SH-SY5Y (cell line): ENCODE results near the gene PDCD7.

Source experiments
- GATA2 ChIP-seq: IDR thresholded peaks from 2 replicates; pipeline ENCODE4 v1.6.1; 2011; ENCODE audit warnings: mild to moderate bottlenecking, low read depth, low read length
- GATA3 ChIP-seq: IDR thresholded peaks from 2 replicates; pipeline ENCODE4 v1.6.1; 2011; ENCODE audit warnings: low read depth, mild to moderate bottlenecking, low read length, moderate library complexity

Gene PDCD7

DNA sequence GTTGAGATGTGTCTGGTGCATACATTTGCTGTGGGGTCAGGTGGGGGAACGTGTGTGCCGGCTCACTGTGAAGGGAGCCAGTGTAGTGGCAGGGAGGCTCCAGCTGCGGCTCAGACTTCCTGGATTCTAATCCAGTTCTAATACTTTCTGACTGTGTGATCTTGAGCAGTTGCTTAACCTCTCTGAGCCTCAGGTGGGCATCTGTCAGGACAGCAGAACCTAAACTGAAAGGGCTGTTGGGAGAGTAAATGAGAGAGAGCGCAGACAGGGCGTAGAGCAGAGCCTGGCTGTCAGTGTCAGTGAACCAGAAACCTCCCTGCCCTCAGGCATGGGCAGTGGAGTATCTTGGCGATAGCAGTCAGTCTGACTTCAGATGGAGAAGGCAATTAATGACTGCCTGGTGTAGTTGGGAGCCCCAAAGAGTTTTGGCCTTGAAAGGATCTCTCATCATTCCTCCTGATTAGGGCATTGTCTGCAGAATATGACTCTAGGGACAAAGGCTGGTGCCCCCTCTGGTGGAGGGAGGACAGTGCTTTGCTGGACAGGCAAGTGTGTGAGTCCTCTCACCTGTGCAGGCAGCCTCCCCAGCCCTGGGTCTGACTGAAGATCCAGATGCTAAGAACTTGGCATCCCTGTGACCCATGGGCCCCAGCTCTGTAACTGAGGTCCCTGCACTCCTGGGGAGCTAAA is 47.5 kb downstream of the PDCD7 start:
- no peak for TF ChIP-seq GATA2
- no peak for TF ChIP-seq GATA3

DNA sequence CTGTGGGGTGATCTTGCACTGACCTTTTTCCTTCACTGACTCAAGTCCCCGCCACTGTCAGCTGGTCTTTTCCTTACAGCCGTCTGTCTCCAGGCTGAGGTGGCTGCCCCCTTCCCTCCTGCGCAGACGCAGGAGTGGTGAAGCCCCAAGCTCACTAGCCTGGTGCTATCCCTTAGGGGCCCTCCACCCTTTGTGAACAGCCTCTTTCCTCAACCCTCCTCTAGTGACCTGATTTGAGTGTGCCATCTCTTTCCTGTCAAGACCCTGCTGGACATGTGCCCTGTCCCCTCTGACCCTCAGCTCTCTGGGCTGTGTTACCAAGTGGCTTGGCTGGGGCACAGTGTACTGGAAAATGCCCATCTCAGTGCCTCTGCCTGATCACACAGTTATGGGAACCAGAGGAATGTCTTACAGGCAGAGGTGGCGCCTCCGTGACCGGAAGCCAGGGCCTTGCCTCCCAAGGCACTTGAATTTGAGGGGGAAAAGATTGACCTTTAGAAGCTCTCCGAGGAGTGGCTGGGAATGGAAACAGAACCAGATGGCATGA is 48.3 kb downstream of the PDCD7 start:
- TF ChIP-seq GATA2 (no peak), GATA3 (no peak)

- TF ChIP-seq GATA3: no peak
- no peak for TF ChIP-seq GATA2
Measured at GRCh38 chr15:65084500-65085206, 49.0 kb downstream of the PDCD7 start.

GRCh38 chr15:65083262-65083701 is 50.3 kb downstream of the PDCD7 start:
- TF ChIP-seq GATA3 (no peak), GATA2 (no peak)

DNA sequence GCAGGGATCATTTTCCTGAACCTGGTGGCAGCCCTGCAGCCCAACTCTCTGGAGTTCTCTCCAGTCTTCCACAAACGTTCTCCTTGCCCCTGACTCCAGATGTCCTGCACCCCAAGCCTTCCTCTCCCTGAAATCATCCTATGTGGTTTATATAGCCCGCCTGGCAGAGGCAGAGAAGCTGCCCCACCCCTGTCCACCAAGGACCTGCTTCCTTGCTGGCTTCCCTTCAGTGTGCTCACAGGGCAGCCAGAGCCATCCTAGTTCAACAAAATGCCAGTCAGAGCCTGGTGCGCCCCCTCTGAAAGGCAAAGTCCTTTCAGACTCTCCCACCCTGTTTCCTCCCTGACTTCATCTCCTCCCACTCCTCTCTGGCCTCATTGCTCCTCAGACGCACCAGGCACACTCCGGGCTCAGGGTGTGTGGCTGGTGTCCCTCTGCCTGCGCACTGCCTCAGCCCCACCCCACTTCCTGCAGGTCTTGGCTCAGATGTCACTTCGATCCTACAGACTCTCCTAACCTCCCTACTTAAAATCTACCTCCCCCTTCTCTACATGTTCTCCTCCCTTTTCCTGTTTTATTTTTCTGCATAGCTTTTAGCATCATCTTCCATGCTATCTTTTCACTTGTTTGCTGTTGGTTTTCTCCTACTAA is 51.2 kb downstream of the PDCD7 start:
- TF ChIP-seq GATA3 (no peak), GATA2 (no peak)

DNA sequence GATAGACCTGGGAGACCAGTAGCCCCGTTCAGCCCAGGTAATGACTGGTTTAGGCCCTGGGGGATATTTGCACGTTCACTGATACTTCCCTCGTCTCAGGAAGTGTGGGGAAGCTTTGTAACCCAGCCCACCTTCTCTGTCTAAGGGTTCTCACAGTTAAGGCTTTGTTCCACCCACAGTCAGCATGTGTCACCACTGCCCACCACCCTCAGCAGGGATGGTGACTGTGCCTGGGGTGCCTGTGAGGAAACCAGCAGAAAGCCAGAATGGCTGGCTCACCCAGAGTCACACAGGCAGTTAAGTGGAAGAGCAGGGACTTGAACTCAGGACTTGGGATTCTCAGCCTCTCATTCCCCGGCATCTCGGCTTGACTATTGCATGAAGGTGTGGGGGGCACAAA is 51.9 kb downstream of the PDCD7 start:
- TF ChIP-seq GATA3 (no peak), GATA2 (no peak)

DNA sequence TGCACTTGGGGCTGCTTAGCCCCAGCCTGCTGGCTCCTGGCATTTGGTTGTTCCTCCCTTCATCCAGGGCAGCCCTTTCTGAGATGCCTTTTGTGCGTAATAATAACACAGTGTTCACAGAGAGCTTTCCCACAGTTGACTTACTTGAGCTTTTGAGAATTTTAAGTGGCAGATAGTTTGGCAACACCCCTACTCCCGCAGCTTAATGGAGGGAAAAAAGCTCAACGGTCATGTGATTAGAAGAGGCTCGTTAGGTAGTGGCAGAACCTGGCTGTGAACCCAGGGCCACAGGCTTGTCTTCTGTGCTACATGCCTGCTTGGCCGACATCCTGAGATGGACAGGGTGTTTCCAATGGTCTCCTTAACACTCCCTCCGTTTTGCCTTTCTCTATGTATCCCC is 52.3 kb downstream of the PDCD7 start:
- TF ChIP-seq GATA2 (no peak), GATA3 (no peak)

DNA sequence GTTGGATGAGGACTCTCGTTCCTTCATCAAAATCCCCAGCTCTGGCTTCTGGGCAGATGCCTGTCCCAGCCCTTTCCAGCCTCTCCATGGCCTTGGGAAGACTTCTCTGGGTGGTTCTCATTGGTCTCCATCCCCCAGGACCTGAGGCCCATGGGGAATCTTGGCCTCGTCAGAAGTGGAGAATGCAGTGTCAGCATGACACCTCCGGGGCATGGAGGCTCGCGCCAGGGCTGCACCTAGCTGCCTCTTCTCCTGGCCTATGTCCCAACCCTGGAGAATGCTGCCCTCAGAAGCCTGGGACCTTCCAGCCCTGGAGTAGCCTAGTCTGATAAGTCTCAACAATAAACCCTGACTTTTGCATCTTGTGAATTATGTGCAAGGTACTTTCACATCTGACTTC is 54.0 kb downstream of the PDCD7 start:
- no peak for TF ChIP-seq GATA2
- no peak for TF ChIP-seq GATA3

DNA sequence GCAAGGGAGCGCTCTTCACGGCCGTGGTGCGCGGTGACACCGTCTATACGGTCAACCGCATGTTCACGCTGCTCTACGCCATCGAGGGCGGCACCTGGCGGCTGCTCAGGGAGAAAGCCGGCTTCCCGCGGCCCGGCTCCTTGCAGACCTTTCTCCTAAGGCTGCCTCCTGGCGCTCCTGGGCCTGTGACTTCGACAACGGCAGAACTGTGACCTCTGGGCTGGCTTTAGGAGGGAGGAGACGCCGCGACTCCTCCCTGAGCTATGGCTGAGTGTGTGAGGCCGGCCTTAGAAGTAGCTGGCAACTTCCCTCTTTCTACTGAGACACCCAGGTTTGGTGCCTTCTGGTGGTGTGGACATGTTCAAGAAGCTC is 55.6 kb downstream of the PDCD7 start:
- TF ChIP-seq GATA3 (no peak), GATA2 (no peak)

DNA sequence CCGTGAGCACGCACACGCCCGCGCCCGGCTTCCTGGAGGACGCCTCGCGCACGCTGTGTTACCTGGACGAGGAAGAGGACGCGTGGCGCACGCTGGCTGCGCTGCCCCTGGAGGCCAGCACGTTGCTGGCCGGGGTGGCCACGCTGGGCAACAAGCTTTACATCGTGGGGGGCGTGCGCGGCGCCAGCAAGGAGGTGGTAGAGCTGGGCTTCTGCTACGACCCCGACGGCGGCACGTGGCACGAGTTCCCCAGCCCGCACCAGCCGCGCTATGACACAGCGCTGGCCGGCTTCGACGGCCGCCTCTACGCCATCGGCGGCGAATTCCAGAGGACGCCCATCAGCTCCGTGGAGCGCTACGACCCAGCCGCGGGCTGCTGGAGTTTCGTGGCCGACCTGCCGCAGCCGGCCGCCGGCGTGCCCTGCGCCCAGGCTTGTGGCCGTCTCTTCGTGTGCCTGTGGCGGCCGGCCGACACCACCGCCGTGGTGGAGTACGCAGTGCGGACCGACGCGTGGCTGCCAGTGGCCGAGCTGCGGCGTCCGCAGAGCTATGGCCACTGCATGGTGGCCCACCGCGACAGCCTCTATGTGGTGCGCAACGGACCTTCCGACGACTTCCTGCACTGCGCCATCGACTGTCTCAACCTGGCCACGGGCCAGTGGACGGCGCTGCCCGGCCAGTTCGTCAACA is 56.2 kb downstream of the PDCD7 start:
- TF ChIP-seq GATA2 (no peak), GATA3 (no peak)

DNA sequence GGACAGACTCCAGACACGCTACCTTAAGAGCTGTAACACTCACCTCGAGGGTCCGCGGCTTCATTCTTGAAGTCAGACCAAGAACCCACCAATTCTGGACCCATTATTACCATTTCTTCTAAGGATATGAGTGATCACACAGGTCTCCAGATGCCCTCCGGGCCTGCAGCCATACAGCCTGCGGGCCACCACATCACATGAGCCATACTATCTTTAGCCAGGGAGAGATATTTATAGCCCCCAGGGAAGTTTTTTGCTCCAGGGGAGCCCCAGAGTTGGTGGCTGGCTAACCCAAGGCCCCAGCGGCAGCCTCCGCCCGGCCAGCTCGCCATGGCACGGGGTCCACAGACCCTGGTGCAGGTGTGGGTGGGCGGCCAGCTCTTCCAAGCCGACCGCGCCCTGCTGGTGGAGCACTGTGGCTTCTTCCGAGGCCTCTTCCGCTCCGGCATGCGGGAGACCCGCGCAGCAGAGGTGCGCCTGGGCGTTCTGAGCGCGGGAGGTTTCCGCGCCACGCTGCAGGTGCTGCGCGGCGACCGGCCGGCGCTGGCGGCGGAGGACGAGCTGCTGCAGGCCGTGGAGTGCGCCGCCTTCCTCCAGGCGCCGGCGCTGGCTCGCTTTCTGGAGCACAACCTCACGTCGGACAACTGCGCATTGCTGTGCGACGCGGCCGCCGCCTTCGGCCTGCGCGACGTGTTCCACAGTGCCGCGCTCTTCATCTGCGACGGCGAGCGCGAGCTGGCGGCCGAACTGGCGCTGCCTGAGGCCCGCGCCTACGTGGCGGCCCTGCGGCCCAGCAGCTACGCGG is 56.9 kb downstream of the PDCD7 start, which contains the start of gene KBTBD13:
KBTBD13 (plus strand) TSS at position 261 of the 805 bp plus-strand sequence; CDS start at position 331, 70 bp downstream.
- TF ChIP-seq GATA2: no peak
- no peak for TF ChIP-seq GATA3

- TF ChIP-seq GATA2: no peak
- no peak for TF ChIP-seq GATA3
Measured at GRCh38 chr15:65072617-65073016, 61.0 kb downstream of the PDCD7 start.

DNA sequence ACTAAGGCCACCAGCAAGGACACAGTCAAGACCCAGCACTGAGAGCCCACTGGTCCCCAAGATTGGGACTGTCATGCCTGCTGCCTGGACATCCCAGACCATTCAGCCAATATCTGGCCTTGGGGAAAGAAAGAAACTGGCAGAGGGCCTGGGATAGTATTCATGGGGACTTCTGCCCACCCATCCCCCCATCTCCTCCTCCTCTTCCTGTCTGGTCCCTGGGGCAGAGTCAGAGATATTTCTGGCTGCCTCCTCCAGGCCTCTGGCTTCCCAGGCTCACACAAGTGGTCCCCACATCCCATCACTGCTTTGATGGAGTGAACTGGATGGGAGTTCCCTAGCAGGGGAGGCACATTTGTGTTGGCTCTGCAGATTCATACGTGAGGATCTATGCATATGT is 61.6 kb downstream of the PDCD7 start:
- no peak for TF ChIP-seq GATA2
- TF ChIP-seq GATA3: no peak
